ENCODE measurements around the gene GRM7.

Gene GRM7

DNA sequence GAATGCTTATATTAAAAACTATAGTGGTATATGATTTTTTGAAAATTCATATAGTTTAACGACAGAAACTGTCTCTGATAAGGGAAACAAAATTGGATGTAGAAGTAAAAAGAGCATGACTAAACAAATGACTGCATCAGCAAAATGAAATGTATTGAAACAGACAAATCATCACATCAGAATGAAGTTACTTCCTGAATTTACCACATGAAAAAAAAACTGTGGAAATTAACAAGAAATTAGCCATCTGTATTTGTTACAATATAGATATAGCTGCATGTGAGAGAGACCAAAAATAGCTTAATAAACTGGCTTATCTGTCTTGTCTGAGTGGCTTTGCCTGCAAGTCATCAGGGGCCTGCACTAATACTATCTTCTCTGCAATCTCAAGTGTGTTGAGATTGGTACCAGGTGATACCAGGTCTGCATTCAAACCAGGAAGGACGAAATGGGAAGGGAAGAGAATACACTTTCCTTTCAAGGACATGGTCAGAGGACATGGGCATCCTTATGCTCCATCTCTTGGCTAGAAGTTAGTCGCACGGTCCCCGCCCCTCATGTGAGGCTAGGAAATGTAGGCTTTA, 388.7 kb downstream of the GRM7 start:
- no peak for DNase-seq

GRCh38 chr3:7254251-7254650, 393.3 kb downstream of the GRM7 start:
- no peak for DNase-seq

DNA sequence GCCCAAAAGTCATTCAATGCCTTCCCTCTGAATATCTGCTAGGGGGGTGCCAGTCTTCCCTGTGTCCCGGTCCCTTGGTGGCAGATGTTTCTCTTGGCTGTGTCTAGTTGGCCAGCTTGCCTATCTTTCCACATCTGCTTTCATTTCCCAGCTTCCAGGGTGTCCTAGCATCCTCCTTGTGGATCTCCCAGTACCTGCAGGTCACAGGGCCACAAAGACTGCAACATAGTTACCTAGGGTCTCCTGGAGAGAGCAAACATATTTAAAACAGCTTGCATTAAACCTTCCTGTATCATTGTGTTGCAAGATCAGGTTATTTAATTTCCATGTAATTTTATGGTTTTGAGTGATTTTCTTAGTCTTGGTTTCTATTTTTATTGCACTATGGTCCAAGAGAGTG, 400.1 kb downstream of the GRM7 start:
- no peak for DNase-seq

- DNase-seq = no peak
These were observed 402.7 kb downstream of the GRM7 start for GRCh38 chr3:7263347-7264195.

DNA sequence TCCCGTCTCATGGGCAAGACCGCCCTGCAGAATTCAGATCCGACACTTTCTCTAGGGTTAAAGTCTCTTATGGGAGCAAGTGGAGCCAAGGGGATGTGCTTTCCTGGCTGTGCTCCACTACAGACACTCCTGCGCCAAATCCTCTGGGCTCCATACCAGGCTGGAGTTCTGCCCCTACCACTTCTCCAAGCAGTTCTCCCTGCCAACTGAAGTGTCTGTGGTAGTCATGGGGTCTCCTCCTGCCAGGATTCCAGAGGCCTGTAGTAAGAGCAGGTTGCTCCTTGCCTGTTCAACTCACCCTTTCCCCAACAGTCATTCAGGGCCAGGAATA, 403.2 kb downstream of the GRM7 start:
- DNase-seq = no peak

GRCh38 chr3:7265736-7266135, 404.8 kb downstream of the GRM7 start:
- no peak for DNase-seq

DNA sequence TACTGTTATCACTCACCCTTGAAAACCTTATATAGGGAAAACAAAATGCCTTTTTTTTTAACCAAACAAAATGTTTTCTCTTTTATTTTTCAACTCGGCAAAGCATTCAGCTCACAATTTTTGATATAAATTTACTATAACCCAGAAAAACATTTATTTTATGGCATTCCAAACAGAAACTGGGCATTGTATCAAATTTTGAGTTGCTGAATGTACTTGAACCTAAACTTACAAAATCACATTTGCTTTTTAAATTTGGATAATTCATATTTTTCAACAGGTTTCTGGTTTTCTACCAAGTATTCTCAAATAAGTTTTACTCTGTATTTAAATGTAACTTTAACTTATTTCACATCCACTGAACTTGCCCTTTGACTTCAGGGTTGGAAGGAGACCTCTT, 405.6 kb downstream of the GRM7 start:
- no peak for DNase-seq

DNA sequence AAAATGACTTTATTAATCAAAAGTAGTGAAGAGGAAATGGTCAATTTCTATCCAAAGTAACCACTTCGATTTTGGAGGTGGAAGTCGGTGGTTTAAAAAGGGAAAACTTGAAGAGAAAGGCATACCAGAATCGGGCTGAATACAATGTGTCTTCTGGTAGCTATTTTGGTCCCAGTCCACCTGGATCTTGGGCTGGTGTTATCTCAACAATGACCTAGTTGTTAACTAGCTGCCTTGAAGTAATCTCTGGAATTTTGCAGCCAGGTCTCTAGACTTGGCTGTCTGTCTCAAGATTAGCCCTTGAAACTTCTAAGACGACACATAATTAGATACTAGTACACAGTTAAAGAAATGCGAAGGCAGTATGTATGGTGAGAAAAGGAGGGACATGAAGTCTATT, 409.8 kb downstream of the GRM7 start:
- DNase-seq = no peak

DNA sequence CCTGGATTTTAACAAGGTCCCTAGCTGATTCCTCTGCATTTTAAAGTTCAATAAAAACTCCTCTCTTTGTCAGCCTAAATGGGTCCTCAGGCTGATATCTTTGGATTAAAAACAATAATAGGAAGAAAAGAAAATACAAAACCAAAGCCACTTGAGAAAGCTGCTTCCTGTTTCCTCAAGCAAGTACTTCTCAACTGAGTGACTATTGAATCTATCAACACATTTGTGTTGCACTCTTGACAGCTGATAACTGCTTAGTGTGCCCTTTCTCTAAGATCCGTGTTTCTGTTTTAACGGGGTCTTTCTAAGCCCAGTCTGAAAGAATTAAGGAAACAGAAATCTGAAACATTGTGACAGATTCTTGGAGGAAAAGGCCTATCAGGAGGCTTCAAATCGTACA, 410.7 kb downstream of the GRM7 start:
- no peak for DNase-seq

DNA sequence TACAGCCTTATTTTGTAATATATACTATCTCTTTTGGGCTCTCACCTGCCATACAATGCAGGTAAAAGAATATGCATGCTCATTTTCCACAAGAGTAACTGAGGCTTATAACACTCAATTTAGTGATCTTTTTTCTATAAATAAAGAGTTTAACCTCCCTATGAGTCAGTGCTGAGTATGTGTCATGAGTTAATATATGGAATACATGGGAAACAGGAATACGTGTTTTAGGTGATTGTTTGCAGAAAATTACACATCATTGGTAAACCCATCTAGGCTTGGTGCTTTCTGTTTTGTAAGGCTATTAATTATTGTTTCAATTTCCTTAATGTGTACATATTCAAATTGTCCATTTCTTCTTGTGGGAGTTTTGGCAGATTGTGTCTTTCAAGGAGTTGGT, 411.3 kb downstream of the GRM7 start:
- no peak for DNase-seq

- DNase-seq = no peak
These were observed 414.5 kb downstream of the GRM7 start for GRCh38 chr3:7275396-7275795.

- no peak for DNase-seq
These were observed 419.4 kb downstream of the GRM7 start for GRCh38 chr3:7280318-7280717.

DNA sequence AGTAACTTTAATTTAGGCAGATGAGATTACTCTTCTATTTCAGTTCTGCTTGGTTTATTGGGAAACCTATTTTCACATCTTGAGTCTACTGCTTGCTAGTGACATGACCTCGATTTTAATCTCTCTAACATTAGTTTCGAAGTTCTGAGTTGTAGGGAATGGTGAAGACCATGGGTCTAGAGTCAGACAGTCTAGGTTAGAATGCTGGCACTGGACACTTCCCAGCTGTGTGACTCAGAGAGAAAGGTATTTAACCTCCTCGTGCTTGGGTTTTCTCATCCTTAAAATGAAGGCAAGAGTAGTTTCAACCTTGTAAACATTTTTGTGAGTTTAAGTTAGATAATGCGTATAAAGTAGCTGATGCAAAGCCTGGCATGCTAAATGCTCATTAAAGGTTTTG, 422.1 kb downstream of the GRM7 start:
- no peak for DNase-seq

- DNase-seq = no peak
These were observed 424.6 kb downstream of the GRM7 start for GRCh38 chr3:7285505-7285904.

- no peak for DNase-seq
These were observed 427.2 kb downstream of the GRM7 start for GRCh38 chr3:7288133-7288532.

DNA sequence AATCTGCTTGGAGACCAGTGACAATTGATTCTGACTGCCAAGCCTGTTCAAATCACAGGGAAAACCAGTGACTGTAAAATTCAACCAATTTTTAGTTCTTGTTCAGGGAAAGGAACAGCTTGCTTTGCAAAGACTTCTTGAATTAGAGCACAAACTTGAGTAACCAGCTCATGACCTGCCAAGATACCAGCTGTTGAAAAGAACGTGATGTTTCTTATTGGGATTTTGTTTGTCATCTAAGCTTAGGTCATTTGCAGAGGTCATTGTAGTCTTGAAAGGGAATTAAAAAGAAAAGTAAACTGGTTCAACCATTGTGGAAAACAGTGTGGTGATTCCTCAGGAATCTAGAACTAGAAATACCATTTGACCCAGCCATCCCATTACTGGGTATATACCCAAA, 428.2 kb downstream of the GRM7 start:
- no peak for DNase-seq

GRCh38 chr3:7290077-7290825, 429.3 kb downstream of the GRM7 start:
- no peak for DNase-seq

GRCh38 chr3:7292362-7292761, 431.4 kb downstream of the GRM7 start:
- DNase-seq = no peak

GRCh38 chr3:7293286-7293685, 432.4 kb downstream of the GRM7 start:
- DNase-seq = no peak

DNA sequence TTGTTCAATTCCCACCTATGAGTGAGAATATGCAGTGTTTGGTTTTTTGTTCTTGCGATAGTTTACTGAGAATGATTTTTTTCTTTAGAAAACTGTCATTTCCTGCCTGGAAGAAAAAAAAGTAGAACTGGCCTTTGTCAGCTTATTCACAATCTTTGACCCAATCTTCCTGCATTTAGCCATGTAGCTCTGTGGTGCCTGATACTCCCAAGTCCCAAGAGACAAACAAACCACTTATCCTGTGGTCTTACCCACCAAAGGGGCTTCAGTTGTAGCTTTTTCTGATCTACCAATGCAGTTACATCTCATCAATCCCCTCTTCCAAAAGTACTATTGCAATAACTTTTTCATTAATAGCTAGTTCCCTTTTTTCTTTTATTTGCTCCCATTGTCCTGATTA, 444.6 kb downstream of the GRM7 start:
- no peak for DNase-seq

DNA sequence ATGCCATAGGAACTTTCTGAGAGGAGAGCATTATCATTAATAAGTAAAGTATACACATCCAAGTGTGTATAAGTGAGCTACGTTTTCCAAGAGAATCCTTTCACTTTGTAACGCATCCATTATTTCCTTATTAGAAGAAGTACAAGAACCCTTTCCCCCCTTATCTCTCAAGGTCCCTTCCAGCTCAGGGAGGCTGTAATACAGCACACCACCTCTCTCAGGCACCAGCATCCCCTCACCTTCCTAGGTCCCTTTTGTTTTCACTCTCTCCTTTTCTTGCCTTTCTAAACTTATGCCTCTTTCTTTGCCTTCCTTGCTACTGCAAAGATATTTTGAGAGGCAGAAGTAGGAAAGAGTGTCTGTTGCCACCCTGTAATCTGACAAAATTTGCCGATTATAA, 446.0 kb downstream of the GRM7 start:
- no peak for DNase-seq

DNA sequence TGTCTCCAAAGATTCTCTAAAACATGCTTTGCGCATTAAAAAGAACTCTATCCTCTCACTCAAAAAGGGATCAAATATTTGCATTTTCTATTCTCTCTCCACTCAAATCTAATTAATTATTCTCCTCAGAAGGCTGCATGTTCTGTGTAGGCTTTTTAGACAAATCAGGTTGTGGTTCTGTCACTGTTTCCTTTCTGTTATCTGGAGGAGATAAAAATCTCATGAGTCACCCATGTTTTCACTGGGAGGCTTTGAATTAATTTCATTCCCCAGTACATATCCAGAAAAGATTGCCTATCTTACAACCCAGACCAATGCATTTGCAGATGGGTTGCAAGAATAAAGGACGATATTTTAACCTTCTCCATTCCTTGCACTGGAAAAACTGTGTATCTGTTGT, 446.5 kb downstream of the GRM7 start:
- no peak for DNase-seq

DNA sequence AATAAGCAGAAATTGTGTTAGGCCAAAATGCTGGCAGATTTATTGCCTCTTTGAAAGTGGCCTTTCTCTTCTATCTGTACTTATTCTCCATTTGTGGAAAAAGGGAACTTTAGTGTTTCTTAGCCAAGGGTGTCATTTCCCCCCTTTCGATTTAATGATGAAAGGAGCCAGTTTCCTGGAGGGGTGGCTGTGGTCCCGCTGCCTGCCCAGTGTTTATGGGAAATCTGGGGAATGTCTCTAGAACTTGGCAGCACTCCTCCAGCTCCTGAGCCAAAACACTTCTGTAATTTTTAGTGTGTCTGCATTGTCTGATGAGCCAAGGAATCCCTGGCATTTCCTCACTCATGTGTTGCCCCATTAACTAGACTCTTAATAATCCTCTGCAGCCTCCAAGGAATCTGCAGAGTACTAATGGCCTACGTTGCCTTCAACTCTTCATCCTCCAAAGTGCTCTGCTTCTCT, 448.8 kb downstream of the GRM7 start:
- DNase-seq = peak; percentile 83

- DNase-seq = no peak
These were observed 454.1 kb downstream of the GRM7 start for GRCh38 chr3:7315037-7315436.
